ENCODE results near the gene WRAP73.

Gene WRAP73

GRCh38 chr1:3593334-3593733 is 56.6 kb downstream of the WRAP73 start:
- Histone ChIP-seq H3K18ac (ENCODE audit: low read length) (no peak overlapping the region), H2BK15ac (replicated peaks; ENCODE audit: low read depth) (no peak overlapping the region), H3K36me3 (ENCODE audit: control insufficient read depth, insufficient read depth, low read length) (no peaks in the 10 kb centered on the region), H3K9ac (ENCODE audit: low read length) (no peak overlapping the region), H3K27ac (ENCODE audit: low read depth, low read length) (no peak overlapping the region), H4K5ac (ENCODE audit: low read length) (no peak overlapping the region), H2BK5ac (ENCODE audit: low read length) (no peak overlapping the region), H3K27me3 (ENCODE audit: insufficient read depth, low read length, poor library complexity) (no peaks in the 10 kb centered on the region), H3K56ac (ENCODE audit: low read length) (no peak overlapping the region), H3K4me2 (ENCODE audit: low read length) (no peak overlapping the region), H3K4me1 (ENCODE audit: control insufficient read depth, low read depth, low read length) (no peaks in the 10 kb centered on the region), H3K23ac (ENCODE audit: low read length) (no peak overlapping the region), H2BK120ac (ENCODE audit: low read depth, low read length) (no peak overlapping the region), H3K4me3 (ENCODE audit: low read length) (no peak overlapping the region), H3K79me1 (ENCODE audit: low read length) (no peaks in the 10 kb centered on the region), H4K8ac (ENCODE audit: low read depth, low read length) (no peak overlapping the region), H3K79me2 (ENCODE audit: control insufficient read depth, insufficient read depth, low read length) (no peaks in the 10 kb centered on the region), H3K4ac (ENCODE audit: low read depth, low read length) (no peak overlapping the region), H2AK5ac (ENCODE audit: low read length) (no peak overlapping the region)
- WGBS (ENCODE audit: extremely low coverage, insufficient coverage, low lambda C conversion rate): no CpG with 5 or more reads among the region's 17 CpGs
- DNase-seq: no peak

- no peak overlapping the region for H2AK5ac ChIP-seq (ENCODE audit: low read length)
- no peak overlapping the region for H2BK15ac ChIP-seq (replicated peaks; ENCODE audit: low read depth)
- no peak overlapping the region for H2BK120ac ChIP-seq (ENCODE audit: low read depth, low read length)
- H3K4me3 ChIP-seq (ENCODE audit: low read length): no peak overlapping the region
- H3K79me1 ChIP-seq (ENCODE audit: low read length): no peaks in the 10 kb centered on the region
- DNase-seq: peak; percentile 49
- H3K56ac ChIP-seq (ENCODE audit: low read length): peak overlapping the region; percentile 30
- H3K4me1 ChIP-seq (ENCODE audit: control insufficient read depth, low read depth, low read length): no peaks in the 10 kb centered on the region
- no peak overlapping the region for H3K4me2 ChIP-seq (ENCODE audit: low read length)
- H3K18ac ChIP-seq (ENCODE audit: low read length): no peak overlapping the region
- H3K9ac ChIP-seq (ENCODE audit: low read length): no peak overlapping the region
- no CpG with 5 or more reads among the region's 33 CpGs for WGBS (ENCODE audit: extremely low coverage, insufficient coverage, low lambda C conversion rate)
- H2BK5ac ChIP-seq (ENCODE audit: low read length): no peak overlapping the region
- H3K36me3 ChIP-seq (ENCODE audit: control insufficient read depth, insufficient read depth, low read length): no peaks in the 10 kb centered on the region
- no peak overlapping the region for H3K4ac ChIP-seq (ENCODE audit: low read depth, low read length)
- H3K27me3 ChIP-seq (ENCODE audit: insufficient read depth, low read length, poor library complexity): no peaks in the 10 kb centered on the region
- no peak overlapping the region for H3K23ac ChIP-seq (ENCODE audit: low read length)
- H4K8ac ChIP-seq (ENCODE audit: low read depth, low read length): no peak overlapping the region
- H4K5ac ChIP-seq (ENCODE audit: low read length): no peak overlapping the region
- H3K79me2 ChIP-seq (ENCODE audit: control insufficient read depth, insufficient read depth, low read length): no peaks in the 10 kb centered on the region
- H3K27ac ChIP-seq (ENCODE audit: low read depth, low read length): no peak overlapping the region
Measured at GRCh38 chr1:3590951-3591865, 58.7 kb downstream of the WRAP73 start.

- no peaks in the 10 kb centered on the region for H3K36me3 ChIP-seq (ENCODE audit: control insufficient read depth, insufficient read depth, low read length)
- H2BK120ac ChIP-seq (ENCODE audit: low read depth, low read length): no peak overlapping the region
- no peaks in the 10 kb centered on the region for H3K4me1 ChIP-seq (ENCODE audit: control insufficient read depth, low read depth, low read length)
- no peak overlapping the region for H3K4ac ChIP-seq (ENCODE audit: low read depth, low read length)
- H2BK15ac ChIP-seq (replicated peaks; ENCODE audit: low read depth): no peak overlapping the region
- no peak overlapping the region for H4K8ac ChIP-seq (ENCODE audit: low read depth, low read length)
- H2AK5ac ChIP-seq (ENCODE audit: low read length): no peak overlapping the region
- H3K79me1 ChIP-seq (ENCODE audit: low read length): no peaks in the 10 kb centered on the region
- H3K56ac ChIP-seq (ENCODE audit: low read length): peak overlapping the region; percentile 30
- no peak overlapping the region for H3K4me2 ChIP-seq (ENCODE audit: low read length)
- no peak overlapping the region for H4K5ac ChIP-seq (ENCODE audit: low read length)
- DNase-seq: no peak
- peak overlapping the region; percentile 8 for H3K9ac ChIP-seq (ENCODE audit: low read length)
- H3K27me3 ChIP-seq (ENCODE audit: insufficient read depth, low read length, poor library complexity): no peaks in the 10 kb centered on the region
- no peak overlapping the region for H2BK5ac ChIP-seq (ENCODE audit: low read length)
- no peak overlapping the region for H3K23ac ChIP-seq (ENCODE audit: low read length)
- no CpG with 5 or more reads among the region's 27 CpGs for WGBS (ENCODE audit: extremely low coverage, insufficient coverage, low lambda C conversion rate)
- H3K4me3 ChIP-seq (ENCODE audit: low read length): no peak overlapping the region
- no peak overlapping the region for H3K27ac ChIP-seq (ENCODE audit: low read depth, low read length)
- H3K79me2 ChIP-seq (ENCODE audit: control insufficient read depth, insufficient read depth, low read length): no peaks in the 10 kb centered on the region
- H3K18ac ChIP-seq (ENCODE audit: low read length): no peak overlapping the region
Measured at GRCh38 chr1:3590139-3590763, 59.7 kb downstream of the WRAP73 start.

GRCh38 chr1:3588395-3588794 is 61.5 kb downstream of the WRAP73 start:
- Histone ChIP-seq H3K23ac (ENCODE audit: low read length) (no peak overlapping the region), H3K4me3 (ENCODE audit: low read length) (no peak overlapping the region), H4K5ac (ENCODE audit: low read length) (no peak overlapping the region), H3K79me2 (ENCODE audit: control insufficient read depth, insufficient read depth, low read length) (no peaks in the 10 kb centered on the region), H2AK5ac (ENCODE audit: low read length) (no peak overlapping the region), H2BK15ac (replicated peaks; ENCODE audit: low read depth) (no peak overlapping the region), H2BK120ac (ENCODE audit: low read depth, low read length) (no peak overlapping the region), H3K4ac (ENCODE audit: low read depth, low read length) (no peak overlapping the region), H3K4me1 (ENCODE audit: control insufficient read depth, low read depth, low read length) (no peaks in the 10 kb centered on the region), H3K18ac (ENCODE audit: low read length) (no peak overlapping the region), H3K79me1 (ENCODE audit: low read length) (no peaks in the 10 kb centered on the region), H4K8ac (ENCODE audit: low read depth, low read length) (no peak overlapping the region), H3K4me2 (ENCODE audit: low read length) (no peak overlapping the region), H3K9ac (ENCODE audit: low read length) (no peak overlapping the region), H3K27ac (ENCODE audit: low read depth, low read length) (no peak overlapping the region), H3K36me3 (ENCODE audit: control insufficient read depth, insufficient read depth, low read length) (no peaks in the 10 kb centered on the region), H2BK5ac (ENCODE audit: low read length) (no peak overlapping the region), H3K27me3 (ENCODE audit: insufficient read depth, low read length, poor library complexity) (no peaks in the 10 kb centered on the region), H3K56ac (ENCODE audit: low read length) (no peak overlapping the region)
- no CpG with 5 or more reads among the region's 5 CpGs for WGBS (ENCODE audit: extremely low coverage, insufficient coverage, low lambda C conversion rate)
- no peak for DNase-seq

GRCh38 chr1:3586986-3587759 is 62.7 kb downstream of the WRAP73 start:
- Histone ChIP-seq H2AK5ac (ENCODE audit: low read length) (no peak overlapping the region), H2BK15ac (replicated peaks; ENCODE audit: low read depth) (no peak overlapping the region), H2BK120ac (ENCODE audit: low read depth, low read length) (no peak overlapping the region), H3K56ac (ENCODE audit: low read length) (no peak overlapping the region), H2BK5ac (ENCODE audit: low read length) (no peak overlapping the region), H3K79me2 (ENCODE audit: control insufficient read depth, insufficient read depth, low read length) (no peaks in the 10 kb centered on the region), H3K4me1 (ENCODE audit: control insufficient read depth, low read depth, low read length) (no peaks in the 10 kb centered on the region), H4K5ac (ENCODE audit: low read length) (no peak overlapping the region), H3K4me3 (ENCODE audit: low read length) (no peak overlapping the region), H3K23ac (ENCODE audit: low read length) (no peak overlapping the region), H3K27ac (ENCODE audit: low read depth, low read length) (no peak overlapping the region), H3K9ac (ENCODE audit: low read length) (no peak overlapping the region), H4K8ac (ENCODE audit: low read depth, low read length) (no peak overlapping the region), H3K18ac (ENCODE audit: low read length) (no peak overlapping the region), H3K27me3 (ENCODE audit: insufficient read depth, low read length, poor library complexity) (no peaks in the 10 kb centered on the region), H3K4ac (ENCODE audit: low read depth, low read length) (no peak overlapping the region), H3K79me1 (ENCODE audit: low read length) (no peaks in the 10 kb centered on the region), H3K36me3 (ENCODE audit: control insufficient read depth, insufficient read depth, low read length) (no peaks in the 10 kb centered on the region), H3K4me2 (ENCODE audit: low read length) (no peak overlapping the region)
- no peak for DNase-seq
- no CpG with 5 or more reads among the region's 24 CpGs for whole genome bisulfite sequencing (ENCODE audit: extremely low coverage, insufficient coverage, low lambda C conversion rate)

Data from mesendoderm (in vitro differentiated cells).